Panc1 (cell line): ENCODE measurements around the gene OOSP4B. TPM values are rescaled to one million over a fixed set of nuclear protein-coding genes. Genes with fewer than 3 reads are reported as not detected.
"Not testable (repeated sequence)": the region's sequence is repeated elsewhere in the genome, so short reads cannot be mapped to it uniquely, and the experiment has no call there.

ENCODE experiments used
- ATAC-seq: fragments of 200-7000 bp; cut with Tn5 transposase; 2 replicates; pipeline ENCODE4 v1.9.1; 2020; ENCODE audit warnings: mild to moderate bottlenecking, moderate library complexity
- BruUV-seq: library from RNA; stranded (reverse); fragments of 400-500 nt; replicated peaks from 2 replicates; lab custom pipeline; 2021; lab: Mats Ljungman, UMichigan
- CTCF ChIA-PET: fragments of 300-600 bp; sonication (Branson Sonifier 250); formaldehyde crosslinking; loops from one replicate; lab custom pipeline; 2022; ENCODE audit warnings: antibody characterized with exemption; lab: Charles Lee
- POLR2A ChIA-PET: fragments of 300-600 bp; sonication (Branson Sonifier 250); formaldehyde crosslinking; loops from one replicate; lab custom pipeline; 2022; ENCODE audit warnings: antibody characterized with exemption; lab: Charles Lee
- DNase-seq: peaks from one replicate; pipeline ENCODE4 v3.0.0-alpha.2; 2010; ENCODE audit warnings: low read depth, low spot score
- H3K27ac ChIP-seq: 2 replicates; pipeline ENCODE4 v1.5.1; 2011; ENCODE audit warnings: mild to moderate bottlenecking, low read length, inconsistent platforms
- H3K27me3 ChIP-seq: fragments of 200-500 bp; sonication (Bioruptor generic); 2 replicates; pipeline ENCODE4 v1.6.0; 2014; ENCODE audit warnings: low read length, inconsistent platforms; ENCODE audit not compliant: control insufficient read depth, insufficient read depth
- H3K36me3 ChIP-seq: fragments of 200-500 bp; sonication (Bioruptor generic); 2 replicates; pipeline ENCODE4 v1.5.1; 2014; ENCODE audit warnings: inconsistent platforms, mild to moderate bottlenecking, low read length, moderate library complexity; ENCODE audit not compliant: control insufficient read depth, insufficient read depth
- H3K4me1 ChIP-seq: 2 replicates; pipeline ENCODE4 v1.5.1; 2011; ENCODE audit warnings: inconsistent platforms, mild to moderate bottlenecking, low read length, moderate library complexity; ENCODE audit not compliant: control insufficient read depth, insufficient read depth
- H3K4me3 ChIP-seq, 2 experiments: 2 replicates each; pipeline ENCODE4 v1.5.1; 2011 to 2012; ENCODE audit warnings: low read depth in 2 of 2, low read length in 2 of 2, mild to moderate bottlenecking in 2 of 2, inconsistent platforms in 1 of 2, moderate library complexity in 1 of 2
- H3K9me3 ChIP-seq: fragments of 200-500 bp; sonication (Bioruptor generic); 2 replicates; pipeline ENCODE4 v1.5.1; 2014; ENCODE audit warnings: low read depth, mild to moderate bottlenecking, inconsistent platforms, low read length, moderate library complexity; ENCODE audit not compliant: control insufficient read depth, insufficient read depth
- CTCF ChIP-seq: fragments of 450-650 bp; IDR thresholded peaks from 2 replicates; pipeline ENCODE4 v1.5.1; 2017; ENCODE audit warnings: mild to moderate bottlenecking
- POLR2AphosphoS5 ChIP-seq: IDR thresholded peaks from 2 replicates; pipeline ENCODE4 v1.6.1; 2012; ENCODE audit warnings: mild to moderate bottlenecking, low read depth, low read length, moderate library complexity
- REST ChIP-seq, 2 experiments: IDR thresholded peaks; 2 replicates each; pipeline ENCODE4 v1.6.1; 2011 to 2012; ENCODE audit warnings: low read depth in 2 of 2, control low read depth in 1 of 2, low read length in 1 of 2, mild to moderate bottlenecking in 1 of 2, moderate library complexity in 1 of 2; ENCODE audit not compliant: insufficient read depth in 1 of 2
- SIN3A ChIP-seq: IDR thresholded peaks from 2 replicates; pipeline ENCODE4 v1.6.1; 2012; ENCODE audit warnings: low read depth, mild to moderate bottlenecking, low read length, moderate library complexity, borderline replicate concordance; ENCODE audit not compliant: insufficient read depth
- TCF7L2 ChIP-seq: IDR thresholded peaks from 2 replicates; pipeline ENCODE4 v1.6.1; 2011; ENCODE audit warnings: mild to moderate bottlenecking, low read depth, low read length, inconsistent platforms
- in situ Hi-C: cut with HindIII; loops from 2 replicates; pipeline ENCODE4 v1.10.0; 2016; ENCODE audit warnings: low sequenced_read_pairs, low pct_unique_long_range_greater_than_20kb
- intact Hi-C: fragments of 100-400 bp; cut with micrococcal nuclease; formaldehyde crosslinking; loops from one replicate; pipeline ENCODE4 v1.10.0; 2022; ENCODE audit not compliant: unreplicated experiment
- total RNA-seq: library from RNA; stranded (reverse); gene quantifications from one replicate; pipeline ENCODE4 v1.2.1, GENCODE V29; 2021; ENCODE audit not compliant: unreplicated experiment

OOSP4B gene
- total RNA-seq, 1 experiment from 2014 or later: not detected

- H3K4me1 ChIP-seq: no peaks in the 10 kb centered on the region
- no peak for TF ChIP-seq REST (IDR thresholded peaks at IDR 0.05; ENCODE audit: insufficient read depth in 1 of 2, low read depth in 2 of 2, low read length in 1 of 2)
- TF ChIP-seq POLR2AphosphoS5: no peak
- no peak for TF ChIP-seq TCF7L2
- no peak for TF ChIP-seq SIN3A
- TF ChIP-seq CTCF: no peak
- no peak overlapping the region for H3K27ac ChIP-seq
- no peaks in the 10 kb centered on the region for H3K36me3 ChIP-seq
- CTCF ChIA-PET: no interaction called here
- POLR2A ChIA-PET: no interaction called here
- intact Hi-C loops (no loop called here), in situ Hi-C loops (no loop called here)
- DNase-seq (no peak), ATAC-seq (no peak)
- BruUV-seq: no TSS peak
- no peaks in the 10 kb centered on the region for H3K9me3 ChIP-seq
- no peak overlapping the region for H3K4me3 ChIP-seq
- H3K27me3 ChIP-seq: peaks cover 2% of the 10 kb centered on the region; the same call in 1 of the 2 replicates
Measured at GRCh38 chr11:60029015-60029632, 12.1 kb downstream of the OOSP4B start.

GRCh38 chr11:60040109-60040508, 23.1 kb downstream of the OOSP4B start, which contains the start of gene OOSP2:
Gene OOSP2 (plus strand): TSS chr11:60040409. CDS start chr11:60040460, 51 bp downstream.
- TF ChIP-seq POLR2AphosphoS5: no peak
- no peaks in the 10 kb centered on the region for H3K9me3 ChIP-seq
- intact Hi-C loops (loop anchor here (5.0 kb wide), 1 partner anchor 92 kb away; no protein-coding TSS in a partner anchor), in situ Hi-C loops (no loop called here)
- no peak within 1 kb of the TSS for H3K27ac ChIP-seq
- H3K27me3 ChIP-seq: peaks cover 3% of the 10 kb centered on the region; the same call in 1 of the 2 replicates
- DNase-seq: no peak
- no peaks in the 10 kb centered on the region for H3K36me3 ChIP-seq
- no peak for ATAC-seq
- BruUV-seq: no TSS peak
- no peaks in the 10 kb centered on the region for H3K4me1 ChIP-seq
- CTCF ChIA-PET: no interaction called here
- POLR2A ChIA-PET: no interaction called here
- no peak within 1 kb of the TSS for H3K4me3 ChIP-seq

- in situ Hi-C loops, intact Hi-C loops, DNase-seq, H3K4me3 ChIP-seq, H3K36me3 ChIP-seq, POLR2A ChIA-PET, ATAC-seq, CTCF ChIA-PET, H3K9me3 ChIP-seq, BruUV-seq, H3K27me3 ChIP-seq, H3K4me1 ChIP-seq, H3K27ac ChIP-seq: not testable (repeated sequence)
Measured at GRCh38 chr11:60050422-60050821, 33.4 kb downstream of the OOSP4B start.

- H3K36me3 ChIP-seq, CTCF ChIA-PET, H3K4me1 ChIP-seq, H3K9me3 ChIP-seq, DNase-seq, BruUV-seq, ATAC-seq, H3K27ac ChIP-seq, in situ Hi-C loops, POLR2A ChIA-PET, H3K4me3 ChIP-seq, intact Hi-C loops, H3K27me3 ChIP-seq: not testable (repeated sequence)
Measured at GRCh38 chr11:60050839-60051238, 33.9 kb downstream of the OOSP4B start.
